ENCODE results near the gene LCNL1.
A peak's percentile ranks its signal among the peaks of the same experiment; 100 is the strongest.

The LCNL1 gene

GRCh38 chr9:137013571-137013940 is 30.8 kb downstream of the LCNL1 start:
- DNase-seq: no peak

GRCh38 chr9:137014166-137014565 is 31.4 kb downstream of the LCNL1 start:
- DNase-seq: no peak

GRCh38 chr9:137014776-137015539 is 32.2 kb downstream of the LCNL1 start:
- DNase-seq: no peak

GRCh38 chr9:137015540-137015930 is 32.7 kb downstream of the LCNL1 start:
- no peak for DNase-seq

- DNase-seq: no peak
These were observed 33.2 kb downstream of the LCNL1 start for GRCh38 chr9:137015976-137016375.

GRCh38 chr9:137016436-137016835 is 33.6 kb downstream of the LCNL1 start:
- DNase-seq: no peak

DNA sequence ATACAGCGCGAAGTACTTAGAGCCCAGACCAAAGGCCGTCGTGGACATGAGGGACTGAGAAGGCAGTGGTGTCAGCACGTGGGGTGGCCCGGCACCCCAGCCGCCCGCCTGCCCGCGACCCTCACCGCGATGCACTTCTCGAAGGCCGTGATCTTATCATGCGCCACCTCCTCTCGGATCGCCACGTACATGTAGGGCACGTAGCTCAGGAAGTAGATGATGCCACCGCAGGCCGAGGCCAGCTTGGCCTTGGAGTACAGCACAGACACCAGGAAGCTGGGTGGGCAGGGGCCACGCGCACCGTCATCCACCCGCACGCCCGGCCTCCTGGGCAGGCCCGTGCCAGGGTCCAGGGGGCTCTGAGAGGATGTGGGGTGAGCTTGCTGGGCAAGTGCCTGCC is 34.3 kb downstream of the LCNL1 start:
- DNase-seq: no peak

DNA sequence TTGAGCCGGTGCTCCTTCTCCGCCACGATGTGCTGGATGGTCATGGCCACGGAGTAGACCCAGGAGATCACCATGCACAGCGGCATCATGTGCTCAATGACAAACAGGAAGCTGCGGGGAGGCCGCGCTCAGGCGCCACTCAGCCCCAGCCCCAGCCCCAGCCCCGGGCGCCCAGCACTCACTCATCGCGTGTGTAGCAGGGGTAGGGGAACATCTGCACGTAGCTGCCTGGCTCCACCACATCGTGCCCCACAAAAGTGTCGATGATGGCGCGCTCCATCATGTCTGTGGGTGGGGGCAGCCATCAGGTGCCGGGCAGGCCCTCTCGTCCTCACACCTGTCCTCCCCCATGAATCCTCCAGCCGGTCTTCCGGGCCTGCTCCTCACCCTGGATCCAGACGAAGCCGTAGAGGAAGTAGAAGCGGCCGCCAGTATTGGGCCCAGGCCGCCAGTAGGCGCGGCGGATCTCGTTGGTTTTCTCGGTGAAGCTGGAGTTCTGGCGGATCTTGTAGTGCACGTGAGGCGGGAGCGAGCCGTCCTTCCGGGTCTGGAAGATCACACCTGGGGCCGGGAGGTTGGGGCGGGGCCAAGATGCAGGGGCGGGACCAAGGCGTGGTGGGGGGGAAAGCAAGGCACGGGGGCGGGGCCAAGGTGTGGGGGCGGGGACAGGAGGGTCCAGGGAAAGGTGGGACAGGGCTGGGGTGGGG is 35.2 kb downstream of the LCNL1 start:
- no peak for DNase-seq

DNA sequence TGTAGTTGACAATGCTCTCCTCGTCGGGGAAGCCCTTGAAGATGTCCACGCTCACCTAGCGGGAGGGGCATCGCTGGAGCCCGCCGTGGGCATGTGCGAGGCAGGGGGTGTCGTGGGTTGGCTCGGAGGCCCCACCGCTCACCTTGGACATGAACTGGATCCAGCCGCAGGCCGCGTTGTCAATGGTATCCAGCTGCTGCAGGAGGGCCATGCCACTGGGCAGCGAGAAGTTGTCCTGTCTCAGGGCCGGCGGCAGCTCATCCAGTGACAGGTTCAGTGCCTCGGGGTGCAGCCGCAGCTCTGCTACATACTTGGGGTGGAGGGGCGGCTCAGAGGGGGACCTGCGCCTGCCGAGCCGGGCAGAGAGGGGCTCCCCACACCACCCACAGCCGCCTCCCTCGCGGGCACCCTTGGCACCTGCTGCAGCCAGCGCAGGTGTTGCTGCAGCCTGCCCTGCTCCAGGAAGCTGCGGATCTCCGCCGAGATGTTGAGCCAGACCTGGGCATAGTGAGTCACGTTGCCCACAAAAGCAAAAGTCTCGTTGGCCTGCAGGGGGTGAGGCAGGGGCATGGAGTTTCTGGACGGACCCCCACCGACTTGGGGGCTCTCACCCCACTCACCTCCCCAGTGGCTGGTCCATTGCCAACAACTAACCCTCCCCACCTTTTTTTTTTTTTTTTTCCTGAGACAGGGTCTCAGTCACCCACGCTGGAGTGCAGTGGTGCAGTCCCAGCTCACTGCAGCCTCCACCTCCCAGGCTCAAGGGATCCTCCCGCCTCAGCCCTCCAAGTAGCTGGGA is 36.2 kb downstream of the LCNL1 start:
- no peak for DNase-seq

DNA sequence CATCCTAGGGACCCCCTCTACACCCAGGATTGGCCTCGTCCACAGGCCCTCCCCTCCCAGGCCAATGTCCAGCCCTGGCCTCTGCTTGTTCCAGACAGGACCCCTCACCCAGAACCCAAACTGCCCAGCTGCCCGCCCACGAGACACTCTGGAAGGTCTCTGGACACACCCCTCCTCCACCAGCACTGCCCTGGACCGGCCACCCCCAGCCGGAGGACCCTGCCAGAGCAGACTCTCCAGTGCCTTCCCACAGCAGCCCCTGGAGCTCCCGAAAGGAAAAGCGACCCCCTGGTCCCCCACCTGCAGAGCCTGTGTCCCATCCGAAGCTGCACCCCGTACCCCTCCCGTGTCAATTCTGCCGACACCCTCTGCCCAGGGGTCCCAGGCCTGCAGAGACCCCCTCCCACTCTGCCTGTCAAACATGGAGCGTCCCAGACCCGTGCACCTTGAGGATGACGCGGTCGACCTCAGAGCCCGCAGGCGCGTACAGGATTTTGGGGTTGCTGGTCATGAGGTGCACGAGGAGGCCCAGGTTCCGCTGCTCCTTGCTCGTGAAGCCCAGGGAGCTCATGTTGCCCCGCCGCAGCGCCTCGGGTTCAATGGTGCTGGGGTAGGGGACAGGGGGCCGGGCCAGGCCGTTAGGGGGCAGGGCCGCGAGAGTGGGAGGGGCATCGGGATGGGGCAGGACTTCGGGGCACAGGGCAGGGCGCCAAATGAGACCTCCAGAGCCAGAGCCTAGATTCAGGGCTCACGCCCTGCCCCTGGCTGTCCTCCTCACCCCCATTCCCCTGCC is 37.3 kb downstream of the LCNL1 start:
- DNase-seq: no peak

- no peak for DNase-seq
These were observed 38.2 kb downstream of the LCNL1 start for GRCh38 chr9:137020771-137021567.

GRCh38 chr9:137021568-137021978 is 38.8 kb downstream of the LCNL1 start:
- no peak for DNase-seq

- DNase-seq: peak; percentile 91
These were observed 39.3 kb downstream of the LCNL1 start for GRCh38 chr9:137021979-137022661.

- DNase-seq: no peak
These were observed 39.8 kb downstream of the LCNL1 start for GRCh38 chr9:137022662-137023008.

- DNase-seq: no peak
These were observed 40.4 kb downstream of the LCNL1 start for GRCh38 chr9:137023157-137023556.

DNA sequence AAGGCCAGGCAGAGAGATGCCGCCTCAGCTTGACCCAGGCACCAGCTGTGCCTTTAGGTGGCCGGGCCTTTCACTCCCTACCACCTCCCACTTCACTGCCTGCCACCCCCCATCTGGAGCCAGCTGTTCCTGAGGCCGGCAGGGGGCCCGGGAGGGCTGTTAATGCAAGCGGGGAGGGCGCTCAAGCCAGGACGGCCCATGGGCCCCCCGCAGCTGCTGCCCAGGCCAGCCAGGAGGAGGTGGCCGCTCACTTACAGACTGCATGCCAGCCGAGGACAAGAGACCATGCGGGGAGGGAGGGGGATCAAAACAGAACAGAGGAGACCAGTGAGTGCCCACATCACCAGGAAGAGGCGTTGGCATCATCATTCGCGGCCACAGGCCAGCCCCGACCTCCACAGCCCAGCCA is 40.8 kb downstream of the LCNL1 start:
- DNase-seq: no peak

DNA sequence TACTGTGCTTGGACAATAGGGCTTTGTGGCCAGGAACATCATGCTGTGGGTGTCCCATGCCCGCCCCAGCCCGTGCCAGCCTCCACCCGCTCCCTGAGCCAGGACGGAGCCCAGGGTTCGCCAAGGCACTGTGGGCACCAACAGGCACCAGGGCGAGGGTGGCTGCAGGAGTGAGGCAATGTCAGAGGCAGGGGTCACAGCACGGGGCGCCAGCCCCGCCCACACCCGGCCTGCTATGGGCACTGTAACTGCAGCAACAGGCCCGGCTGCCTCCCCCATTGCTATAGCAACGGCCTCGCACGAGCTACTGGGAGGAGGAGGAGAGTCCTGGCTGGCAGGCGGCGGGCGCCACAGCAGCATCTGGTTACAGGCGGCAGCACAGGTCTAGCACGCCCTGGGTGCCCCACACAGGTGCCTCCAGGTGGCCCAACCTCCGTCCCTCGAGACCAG is 42.7 kb downstream of the LCNL1 start:
- no peak for DNase-seq

GRCh38 chr9:137026384-137026783 is 43.6 kb downstream of the LCNL1 start:
- no peak for DNase-seq

GRCh38 chr9:137026828-137027227 is 44.0 kb downstream of the LCNL1 start:
- no peak for DNase-seq

- DNase-seq: no peak
These were observed 44.8 kb downstream of the LCNL1 start, which contains the start of gene ABCA2 for GRCh38 chr9:137027369-137028262. Gene ABCA2, minus strand, starts transcription at chr9:137028237. Its CDS starts 97 bp downstream, at chr9:137028140.

Measured in activated CD4-positive, alpha-beta T cell treated with anti-CD3 and anti-CD28 coated beads for 48 hours (primary cell).